T-helper 17 cell (primary cell): ENCODE results near the gene ST8SIA1. TPM values are rescaled to one million over a fixed set of nuclear protein-coding genes. Genes with fewer than 3 reads are reported as not detected.
"Not testable (repeated sequence)": the region's sequence is repeated elsewhere in the genome, so short reads cannot be mapped to it uniquely, and the experiment has no call there.

Source experiments
- ATAC-seq: fragments of 150-1000 bp; cut with Tn5 transposase; 2 replicates; pipeline ENCODE4 v1.10.0; 2021; ENCODE audit warnings: mild to moderate bottlenecking, moderate library complexity
- DNase-seq, 3 donors: peaks; one replicate each; pipeline versions ENCODE4 v3.0.0 to v3.0.0-alpha.2; 2020 to 2021
- H3K9me3 ChIP-seq: one replicate; pipeline ENCODE4 v1.7.0; 2013; ENCODE audit warnings: low read length, mild to moderate bottlenecking; ENCODE audit not compliant: control insufficient read depth, poor library complexity, severe bottlenecking
- H3K27ac Mint-ChIP-seq: one replicate; pipeline ENCODE4 v1.8.0; 2022; ENCODE audit warnings: mild to moderate bottlenecking, moderate library complexity, mixed read lengths
- H3K27me3 Mint-ChIP-seq: one replicate; pipeline ENCODE4 v1.8.0; 2022; ENCODE audit warnings: mixed read lengths
- H3K36me3 Mint-ChIP-seq: one replicate; pipeline ENCODE4 v1.8.0; 2022; ENCODE audit warnings: low read depth, mixed read lengths
- H3K4me1 Mint-ChIP-seq: one replicate; pipeline ENCODE4 v1.8.0; 2022; ENCODE audit warnings: mild to moderate bottlenecking, mixed read lengths
- H3K4me3 Mint-ChIP-seq: one replicate; pipeline ENCODE4 v1.8.0; 2022; ENCODE audit warnings: mild to moderate bottlenecking, moderate library complexity, mixed read lengths
- total RNA-seq, 4 donors: library from RNA in 2 of 4; stranded (reverse) in 2 of 4; gene quantifications; one replicate each; pipeline ENCODE4 v1.2.3 and lab custom pipeline; 2022 to 2026

ST8SIA1 gene, protein sequence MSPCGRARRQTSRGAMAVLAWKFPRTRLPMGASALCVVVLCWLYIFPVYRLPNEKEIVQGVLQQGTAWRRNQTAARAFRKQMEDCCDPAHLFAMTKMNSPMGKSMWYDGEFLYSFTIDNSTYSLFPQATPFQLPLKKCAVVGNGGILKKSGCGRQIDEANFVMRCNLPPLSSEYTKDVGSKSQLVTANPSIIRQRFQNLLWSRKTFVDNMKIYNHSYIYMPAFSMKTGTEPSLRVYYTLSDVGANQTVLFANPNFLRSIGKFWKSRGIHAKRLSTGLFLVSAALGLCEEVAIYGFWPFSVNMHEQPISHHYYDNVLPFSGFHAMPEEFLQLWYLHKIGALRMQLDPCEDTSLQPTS
- total RNA-seq (10 to 100 TPM in 1 of 2 donors, 1 to 10 TPM in 1; 7.6 to 13.9 TPM), total RNA-seq (lab: John Stamatoyannopoulos, UW) (8.3 to 9.9 reads per million in 2 donors)

DNA sequence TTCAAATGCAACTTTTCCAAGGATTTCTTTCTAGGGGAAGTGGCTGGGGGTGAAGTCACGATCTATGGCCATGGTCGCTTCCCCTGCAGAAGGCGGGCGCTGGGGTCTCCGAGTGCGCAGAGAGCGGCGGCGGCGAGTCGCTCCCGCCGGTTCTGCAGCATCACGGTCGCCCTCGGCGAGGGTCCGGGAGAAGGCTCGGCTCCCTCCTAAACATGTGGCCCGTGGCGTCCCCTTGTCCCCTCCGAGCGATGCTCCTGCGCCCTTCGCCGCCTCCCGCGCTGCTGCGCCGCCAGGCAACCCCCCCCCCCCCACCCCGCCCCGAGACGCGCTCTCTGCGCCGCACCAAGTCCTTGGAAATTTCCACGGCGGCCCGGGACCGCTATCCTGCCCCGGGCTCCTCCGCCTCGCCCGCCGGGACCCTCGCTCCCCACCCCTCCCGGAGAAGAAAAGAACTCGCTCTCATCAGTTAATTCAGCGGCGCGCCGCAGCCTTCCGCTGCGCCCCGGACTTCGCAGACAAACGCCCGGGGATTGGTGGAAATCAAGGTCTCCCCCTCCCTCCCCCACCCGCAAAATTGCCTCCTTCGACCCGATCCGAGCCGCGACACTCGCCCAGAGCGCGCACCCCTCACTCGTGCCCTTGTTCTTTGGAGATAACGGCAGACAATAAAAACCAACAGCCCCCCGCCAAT is at the start of gene ST8SIA1:
TSS of gene ST8SIA1 (minus strand) at position 298 of the 691 bp plus-strand sequence. CDS start 475 bp downstream, outside the sequence.
- no peaks in the 10 kb centered on the region for H3K27me3 Mint-ChIP-seq
- H3K27ac Mint-ChIP-seq: peak within 1 kb of the TSS; percentile 98
- ATAC-seq: peak; percentile 63
- H3K9me3 ChIP-seq: no peaks in the 10 kb centered on the region
- H3K4me1 Mint-ChIP-seq: peaks cover 39% of the 10 kb centered on the region
- H3K36me3 Mint-ChIP-seq: peaks cover 4% of the 10 kb centered on the region
- DNase-seq: peak; percentile 45 to 59 (median 53)
- H3K4me3 Mint-ChIP-seq: peak within 1 kb of the TSS; percentile 98

GRCh38 chr12:22380031-22380430 is 45.5 kb upstream of the ST8SIA1 start:
- no peak overlapping the region for H3K27ac Mint-ChIP-seq
- no peak for ATAC-seq
- no peaks in the 10 kb centered on the region for H3K9me3 ChIP-seq
- peaks cover 2% of the 10 kb centered on the region for H3K36me3 Mint-ChIP-seq
- DNase-seq: no peak
- H3K4me3 Mint-ChIP-seq: no peak overlapping the region
- H3K27me3 Mint-ChIP-seq: no peaks in the 10 kb centered on the region
- peaks cover 2% of the 10 kb centered on the region for H3K4me1 Mint-ChIP-seq

DNA sequence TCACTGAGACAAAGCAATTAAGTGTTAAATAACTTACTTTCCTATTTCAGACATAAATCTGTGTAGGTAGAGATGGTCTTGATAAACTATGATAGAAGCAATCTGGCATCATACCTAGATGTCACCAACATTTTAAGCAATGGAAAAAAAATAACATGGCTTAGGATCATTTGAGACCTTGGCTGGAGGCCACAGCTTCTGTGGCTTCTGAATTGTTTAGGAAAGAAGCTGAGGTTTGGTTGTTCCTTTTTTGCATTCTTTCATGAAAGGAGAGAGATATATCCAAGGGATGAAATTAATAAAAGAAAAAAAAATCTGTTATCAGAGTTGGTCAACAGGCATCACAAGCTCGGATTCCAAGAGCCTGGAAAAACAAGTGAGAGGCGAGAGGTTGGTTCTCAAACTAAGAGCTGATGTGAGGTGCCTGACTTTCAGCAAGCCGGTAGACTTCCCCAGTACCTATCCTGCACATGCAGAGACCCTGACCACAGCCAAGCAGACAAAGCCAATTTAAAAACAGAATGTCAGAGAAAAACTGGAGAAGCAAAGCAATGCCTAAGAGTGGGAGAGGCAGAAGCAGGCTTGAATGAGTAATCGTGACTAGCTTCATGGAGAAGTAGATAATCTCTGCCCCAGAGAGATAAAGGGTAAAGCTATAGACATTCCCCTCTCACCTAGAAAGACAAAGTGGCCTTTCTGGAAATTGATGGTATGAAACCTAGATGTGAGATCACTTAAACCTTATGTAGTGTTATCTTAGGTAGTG is 43.4 kb upstream of the ST8SIA1 start:
- ATAC-seq (no peak), DNase-seq (no peak)
- Mint-ChIP-seq H3K27ac (no peak overlapping the region), H3K4me1 (peaks cover 6% of the 10 kb centered on the region), H3K4me3 (no peak overlapping the region), H3K36me3 (peaks cover 2% of the 10 kb centered on the region), H3K27me3 (no peaks in the 10 kb centered on the region)
- no peaks in the 10 kb centered on the region for H3K9me3 ChIP-seq

- not testable (repeated sequence) for ATAC-seq, H3K4me3 Mint-ChIP-seq, H3K36me3 Mint-ChIP-seq, H3K27me3 Mint-ChIP-seq, H3K27ac Mint-ChIP-seq, H3K4me1 Mint-ChIP-seq, DNase-seq, H3K9me3 ChIP-seq
Measured at GRCh38 chr12:22376596-22377150, 42.2 kb upstream of the ST8SIA1 start.

DNA sequence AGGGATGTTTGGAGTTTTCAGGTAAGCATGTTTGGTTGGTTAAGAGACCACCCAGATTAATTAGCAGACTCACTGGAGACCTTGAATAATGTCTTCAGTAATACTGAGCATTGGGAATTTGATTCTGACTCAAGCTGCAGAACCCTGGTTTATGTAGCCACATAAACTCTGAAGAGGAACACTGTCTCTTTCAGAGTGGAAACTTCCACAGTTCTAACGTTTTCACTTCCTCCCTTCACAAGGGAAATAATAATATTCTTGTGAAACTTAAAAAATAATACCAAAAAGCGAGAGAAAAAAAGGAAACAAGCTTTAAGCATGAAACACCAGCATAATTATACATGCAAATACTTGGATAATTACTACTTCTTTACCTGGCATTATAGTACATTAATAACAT is 40.0 kb upstream of the ST8SIA1 start:
- Mint-ChIP-seq H3K27ac (no peak overlapping the region), H3K27me3 (no peaks in the 10 kb centered on the region)
- DNase-seq: no peak

DNA sequence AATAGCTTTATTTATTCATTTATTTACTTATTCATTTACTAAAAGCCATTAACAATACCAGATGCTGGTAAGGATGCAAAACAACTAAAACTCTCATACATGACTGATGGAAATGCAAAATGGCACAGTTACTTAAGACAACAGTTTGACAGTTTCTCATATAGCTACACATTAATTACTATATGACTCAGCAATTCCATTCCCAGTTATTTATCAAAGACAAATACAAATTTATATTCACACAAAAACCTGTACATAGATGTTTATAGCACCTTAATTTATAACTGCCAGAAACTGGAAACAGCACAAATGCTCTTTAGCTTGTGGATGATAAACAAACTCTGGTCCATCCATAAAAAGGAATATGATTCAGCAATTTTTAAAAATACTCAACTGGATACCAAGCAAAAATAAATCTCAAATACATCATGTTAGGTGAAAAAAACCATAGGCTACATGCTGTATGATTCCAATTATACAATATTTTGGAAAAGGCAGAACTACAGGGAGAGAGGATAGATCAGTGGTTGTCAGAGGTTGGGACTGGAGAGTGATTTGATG is 37.9 kb upstream of the ST8SIA1 start:
- no peak overlapping the region for H3K4me3 Mint-ChIP-seq
- no peaks in the 10 kb centered on the region for H3K36me3 Mint-ChIP-seq
- no peaks in the 10 kb centered on the region for H3K9me3 ChIP-seq
- peaks cover 5% of the 10 kb centered on the region for H3K4me1 Mint-ChIP-seq
- ATAC-seq: no peak
- no peaks in the 10 kb centered on the region for H3K27me3 Mint-ChIP-seq
- no peak for DNase-seq
- no peak overlapping the region for H3K27ac Mint-ChIP-seq

More for the DNA sequence above, 40.0 kb upstream of the ST8SIA1 start:
- H3K4me3 Mint-ChIP-seq: no peak overlapping the region
- no peaks in the 10 kb centered on the region for H3K36me3 Mint-ChIP-seq
- H3K9me3 ChIP-seq: no peaks in the 10 kb centered on the region
- peaks cover 5% of the 10 kb centered on the region for H3K4me1 Mint-ChIP-seq
- no peak for ATAC-seq

DNA sequence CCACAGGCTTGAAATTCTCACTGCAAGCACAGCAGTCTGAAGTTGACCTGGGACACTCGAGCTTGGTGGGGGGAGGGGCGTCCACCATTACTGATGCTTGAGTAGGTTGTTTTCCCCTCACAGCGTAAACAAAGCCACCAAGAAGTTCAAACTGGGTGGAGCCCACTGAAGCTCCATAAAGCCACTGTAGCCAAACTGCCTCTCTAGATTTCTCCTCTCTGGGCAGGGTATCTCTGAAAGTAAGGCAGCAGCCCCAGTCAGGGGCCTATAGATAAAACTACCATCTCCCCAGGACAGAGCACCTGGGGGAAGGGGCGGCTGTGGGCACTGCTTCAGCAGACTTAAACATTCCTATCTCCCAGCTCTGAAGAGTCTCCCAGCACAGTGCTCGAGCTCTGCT is 31.7 kb upstream of the ST8SIA1 start:
- Mint-ChIP-seq H3K27me3 (no peaks in the 10 kb centered on the region), H3K36me3 (no peaks in the 10 kb centered on the region), H3K4me1 (no peaks in the 10 kb centered on the region), H3K27ac (no peak overlapping the region), H3K4me3 (no peak overlapping the region)
- DNase-seq: no peak
- no peaks in the 10 kb centered on the region for H3K9me3 ChIP-seq
- ATAC-seq: no peak

- H3K9me3 ChIP-seq: no peaks in the 10 kb centered on the region
- DNase-seq (no peak), ATAC-seq (no peak)
- Mint-ChIP-seq H3K27ac (no peak overlapping the region), H3K36me3 (no peaks in the 10 kb centered on the region), H3K4me1 (no peaks in the 10 kb centered on the region), H3K27me3 (no peaks in the 10 kb centered on the region), H3K4me3 (no peak overlapping the region)
Measured at GRCh38 chr12:22361785-22362184, 27.3 kb upstream of the ST8SIA1 start.

GRCh38 chr12:22360774-22361173 is 26.3 kb upstream of the ST8SIA1 start:
- no peaks in the 10 kb centered on the region for H3K9me3 ChIP-seq

DNA sequence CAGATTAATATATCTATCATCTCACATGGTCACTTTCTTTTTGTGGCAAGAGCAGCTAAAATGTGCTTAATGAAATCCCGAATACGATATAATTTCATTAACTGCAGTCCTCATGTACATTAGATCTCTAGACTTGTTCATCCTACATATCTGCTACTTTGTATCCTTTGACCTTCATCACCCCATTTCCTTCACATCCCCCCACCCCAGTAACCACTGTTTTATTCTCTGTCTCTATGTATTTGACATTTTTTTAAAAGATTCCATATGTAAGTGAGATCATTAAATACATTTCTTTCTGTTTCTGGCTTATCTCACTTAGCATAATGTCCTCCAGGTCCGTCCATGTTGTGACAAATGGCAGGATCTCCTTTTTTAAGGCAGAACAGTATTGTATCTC is 23.0 kb upstream of the ST8SIA1 start:
- DNase-seq: no peak
- no peaks in the 10 kb centered on the region for H3K27me3 Mint-ChIP-seq
- no peaks in the 10 kb centered on the region for H3K36me3 Mint-ChIP-seq
- H3K4me3 Mint-ChIP-seq: no peak overlapping the region
- ATAC-seq: no peak
- H3K9me3 ChIP-seq: no peaks in the 10 kb centered on the region
- H3K27ac Mint-ChIP-seq: no peak overlapping the region
- no peaks in the 10 kb centered on the region for H3K4me1 Mint-ChIP-seq

More at GRCh38 chr12:22360774-22361173, 26.3 kb upstream of the ST8SIA1 start:
- Mint-ChIP-seq H3K36me3 (no peaks in the 10 kb centered on the region), H3K27ac (no peak overlapping the region), H3K4me3 (no peak overlapping the region), H3K27me3 (no peaks in the 10 kb centered on the region), H3K4me1 (no peaks in the 10 kb centered on the region)
- ATAC-seq (no peak), DNase-seq (no peak)

DNA sequence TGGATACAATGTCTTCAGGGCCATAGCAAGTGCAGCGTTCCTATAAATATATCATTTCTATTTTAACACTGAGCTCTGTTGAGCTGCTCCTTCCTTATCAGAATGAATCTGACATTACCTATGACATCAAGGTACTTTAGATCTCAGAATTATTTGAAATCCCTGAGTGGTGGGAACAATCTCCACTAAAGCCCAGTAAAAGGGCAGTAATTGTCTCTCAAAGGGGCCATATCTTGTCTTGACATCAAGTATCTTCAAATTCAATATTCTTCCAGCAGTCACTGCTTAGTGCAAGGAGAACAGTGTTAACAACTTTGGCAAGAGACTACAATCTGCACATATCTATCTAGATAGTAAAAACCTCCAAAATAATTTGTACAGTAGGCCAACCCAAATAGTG is 21.7 kb upstream of the ST8SIA1 start:
- Mint-ChIP-seq H3K4me3 (no peak overlapping the region), H3K4me1 (no peaks in the 10 kb centered on the region), H3K27me3 (no peaks in the 10 kb centered on the region), H3K36me3 (no peaks in the 10 kb centered on the region), H3K27ac (no peak overlapping the region)
- H3K9me3 ChIP-seq: no peaks in the 10 kb centered on the region
- DNase-seq: no peak
- ATAC-seq: no peak

GRCh38 chr12:22355011-22355580 is 20.6 kb upstream of the ST8SIA1 start:
- Mint-ChIP-seq H3K4me1 (peaks cover 3% of the 10 kb centered on the region), H3K27me3 (no peaks in the 10 kb centered on the region), H3K36me3 (no peaks in the 10 kb centered on the region), H3K27ac (no peak overlapping the region), H3K4me3 (no peak overlapping the region)
- ATAC-seq (no peak), DNase-seq (no peak)
- H3K9me3 ChIP-seq: no peaks in the 10 kb centered on the region
